Tibial nerve (tissue), 3 donors: Measurements from ENCODE around the gene RASSF5.

ENCODE experiments used
- CTCF ChIP-seq, 5 experiments: fragments of 200-600 bp in 3 of 5; fragments of 450-650 bp in 2 of 5; sonication (generic) in 3 of 5; IDR thresholded peaks; one replicate each; pipeline ENCODE4 v1.5.1; 2016 to 2019; ENCODE audit warnings: antibody characterized with exemption in 5 of 5, mild to moderate bottlenecking in 3 of 5, moderate library complexity in 2 of 5
- POLR2A ChIP-seq, 2 donors: fragments of 450-650 bp; IDR thresholded peaks; one replicate each; pipeline ENCODE4 v1.6.1; 2017; ENCODE audit warnings: antibody characterized with exemption in 2 of 2, mild to moderate bottlenecking in 2 of 2, moderate library complexity in 2 of 2

DNA sequence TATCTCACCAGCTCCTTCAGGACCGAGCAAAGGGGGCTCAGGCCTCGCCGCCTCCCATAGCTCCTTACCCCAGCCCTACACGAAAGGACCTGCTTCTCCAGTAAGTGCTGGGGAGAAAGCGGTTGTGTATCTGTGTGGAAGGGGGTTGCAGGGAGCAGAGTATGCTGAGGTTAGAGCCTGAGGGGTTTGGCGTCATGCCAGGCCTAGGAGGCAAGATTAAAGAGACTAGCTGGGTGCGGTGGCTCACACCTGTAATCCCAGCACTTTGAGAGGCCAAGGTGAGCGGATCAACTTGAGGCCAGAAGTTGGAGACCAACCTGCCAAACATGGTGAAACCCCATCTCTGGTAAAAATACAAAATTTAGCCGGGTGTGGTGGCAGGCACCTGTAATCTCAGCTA, 14.1 kb upstream of the RASSF5 start:
- no peak for TF ChIP-seq CTCF (IDR thresholded peaks at IDR 0.05)
- TF ChIP-seq POLR2A (IDR thresholded peaks at IDR 0.05) = no peak
